OCI-LY7 (cell line): ENCODE data around the gene NKX2-2.

Experiments
- CTCF ChIP-seq: fragments of 200-600 bp; sonication (generic); conservative IDR thresholded peaks from 2 replicates; pipeline ENCODE4 v1.5.1; 2014; ENCODE audit warnings: mild to moderate bottlenecking, antibody characterized with exemption, low read length, moderate library complexity, mixed read lengths
- EZH2phosphoT487 ChIP-seq: fragments of 200-600 bp; sonication (generic); IDR thresholded peaks from 2 replicates; pipeline ENCODE4 v1.6.1; 2018; ENCODE audit warnings: low read depth, borderline replicate concordance, mild to moderate bottlenecking, mixed run types, antibody characterized with exemption, low read length, moderate library complexity, mixed read lengths

- no peak for TF ChIP-seq CTCF
- no peak for TF ChIP-seq EZH2phosphoT487
These were observed 40.6 kb upstream of the NKX2-2 start for GRCh38 chr20:21554376-21554890.
